PFSK-1 (cell line): ENCODE data around the gene NFIC.

ENCODE experiments used
- POLR2AphosphoS5 ChIP-seq: IDR thresholded peaks from 2 replicates; pipeline ENCODE4 v1.6.1; 2012; ENCODE audit warnings: low read depth, mild to moderate bottlenecking, control low read depth, low read length, moderate library complexity
- REST ChIP-seq, 2 experiments: IDR thresholded peaks; 2 replicates each; pipeline versions ENCODE4 v1.6.1 to v1.8.0; 2011 to 2012; ENCODE audit warnings: low read depth in 2 of 2, low read length in 2 of 2, control low read depth in 1 of 2, inconsistent platforms in 1 of 2, mild to moderate bottlenecking in 1 of 2, moderate library complexity in 1 of 2; ENCODE audit not compliant: insufficient read depth in 1 of 2
- SIN3A ChIP-seq: IDR thresholded peaks from 2 replicates; pipeline ENCODE4 v1.6.1; 2012; ENCODE audit warnings: mild to moderate bottlenecking, low read length, moderate library complexity, borderline replicate concordance; ENCODE audit not compliant: insufficient read depth
- TAF1 ChIP-seq: IDR thresholded peaks from 2 replicates; pipeline ENCODE4 v1.6.1; 2012; ENCODE audit warnings: low read length, control low read depth, borderline replicate concordance; ENCODE audit not compliant: insufficient read depth

GRCh38 chr19:3441089-3441985 is 75.0 kb downstream of the NFIC start:
- TF ChIP-seq REST (IDR thresholded peaks at IDR 0.05; ENCODE audit: insufficient read depth in 1 of 2, low read depth in 2 of 2, low read length in 2 of 2) = no peak
- TF ChIP-seq POLR2AphosphoS5 = no peak
- TF ChIP-seq SIN3A = no peak
- TF ChIP-seq TAF1 = no peak
